Esophagus muscularis mucosa (tissue), 4 donors: Measurements from ENCODE around the gene GRID1. TPM values are rescaled to one million over a fixed set of nuclear protein-coding genes. Genes with fewer than 3 reads are reported as not detected.

Experiments
- DNase-seq: peaks from one replicate; pipeline ENCODE4 v3.0.0-alpha.2; 2017; ENCODE audit errors: extremely low spot score
- H3K27ac ChIP-seq, 4 donors: fragments of 200-600 bp; sonication (generic); replicated peaks in 1 of 4; 1 replicate in 3 of 4; 2 replicates in 1 of 4; pipeline ENCODE4 v1.5.1; 2016 to 2019; ENCODE audit warnings: mild to moderate bottlenecking in 1 of 4
- H3K27me3 ChIP-seq, 4 donors: fragments of 200-600 bp; sonication (generic); one replicate each; pipeline versions ENCODE4 v1.5.1 to v1.6.0; 2016 to 2019
- H3K36me3 ChIP-seq, 4 donors: fragments of 200-600 bp; sonication (generic); one replicate each; pipeline ENCODE4 v1.5.1; 2016 to 2019
- H3K4me1 ChIP-seq, 4 donors: fragments of 200-600 bp; sonication (generic); one replicate each; pipeline ENCODE4 v1.5.1; 2016 to 2019
- H3K4me3 ChIP-seq, 4 donors: fragments of 200-600 bp; sonication (generic); 1 replicate in 2 of 4; 2 replicates in 2 of 4; pipeline ENCODE4 v1.5.1; 2016 to 2019; ENCODE audit warnings: mild to moderate bottlenecking in 4 of 4, moderate library complexity in 1 of 4
- H3K9me3 ChIP-seq, 4 donors: fragments of 200-600 bp; sonication (generic); 1 replicate in 3 of 4; 2 replicates in 1 of 4; pipeline ENCODE4 v1.5.1; 2016 to 2019
- CTCF ChIP-seq, 3 experiments: fragments of 200-600 bp in 2 of 3; fragments of 450-650 bp in 1 of 3; sonication (generic) in 2 of 3; IDR thresholded peaks; one replicate each; pipeline ENCODE4 v1.5.1; 2017 to 2019; ENCODE audit warnings: antibody characterized with exemption in 3 of 3, mild to moderate bottlenecking in 2 of 3, moderate library complexity in 1 of 3
- EP300 ChIP-seq: sonication (generic); formaldehyde crosslinking; IDR thresholded peaks from one replicate; pipeline ENCODE4 v1.6.1; 2017; ENCODE audit warnings: antibody characterized with exemption
- POLR2A ChIP-seq: fragments of 450-650 bp; IDR thresholded peaks from one replicate; pipeline ENCODE4 v1.6.1; 2017; ENCODE audit warnings: antibody characterized with exemption, moderate library complexity, mild to moderate bottlenecking, low read depth
- POLR2AphosphoS5 ChIP-seq, 2 donors: sonication (generic); formaldehyde crosslinking; IDR thresholded peaks; one replicate each; pipeline ENCODE4 v1.6.1; 2017; ENCODE audit warnings: antibody characterized with exemption in 2 of 2
- WGBS: methylation state at CpG from one replicate; pipeline ENCODE4 v1.1.5; 2018; 5-methylcytosine and 5-hydroxymethylcytosine counted together
- intact Hi-C: fragments of 100-400 bp; cut with DNase I; formaldehyde crosslinking; loops from one replicate; pipeline ENCODE4 v1.15.1; 2023
- total RNA-seq, 4 donors: library from RNA; depleted of rRNA; stranded (reverse); fragments of >200 nt; gene quantifications; one replicate each; pipeline versions ENCODE4 v1.1.0 to v1.2.1, GENCODE V29; 2016

The GRID1 gene
- total RNA-seq, 4 donors from 2014 or later = under 0.01 to 1.3 (median 1.1) TPM

GRCh38 chr10:86025509-86025908, 341.1 kb downstream of the GRID1 start:
- H3K36me3 ChIP-seq = no peaks in the 10 kb centered on the region
- intact Hi-C loops = no loop called here
- 91% methylated on average over 3 of the region's 3 CpGs for WGBS

GRCh38 chr10:86024281-86025041, 342.1 kb downstream of the GRID1 start:
- intact Hi-C loops = no loop called here
- no peak for DNase-seq
- no peaks in the 10 kb centered on the region for H3K27me3 ChIP-seq
- no peaks in the 10 kb centered on the region for H3K36me3 ChIP-seq
- H3K4me3 ChIP-seq = no peak overlapping the region
- no peaks in the 10 kb centered on the region for H3K9me3 ChIP-seq
- no peak overlapping the region for H3K27ac ChIP-seq
- 59% methylated on average over 8 of the region's 8 CpGs for WGBS
- TF ChIP-seq POLR2AphosphoS5 (IDR thresholded peaks at IDR 0.05) = no peak
- no peak for TF ChIP-seq EP300
- TF ChIP-seq CTCF (IDR thresholded peaks at IDR 0.05) = no peak
- no peak for TF ChIP-seq POLR2A
- H3K4me1 ChIP-seq = peaks cover 0 to 5% (median 0%) of the 10 kb centered on the region in 4 donors

More at GRCh38 chr10:86025509-86025908, 341.1 kb downstream of the GRID1 start:
- DNase-seq = no peak
- Histone ChIP-seq H3K27me3 (no peaks in the 10 kb centered on the region), H3K27ac (no peak overlapping the region), H3K9me3 (no peaks in the 10 kb centered on the region), H3K4me1 (peaks cover 0 to 5% (median 0%) of the 10 kb centered on the region in 4 donors), H3K4me3 (no peak overlapping the region)
- TF ChIP-seq POLR2AphosphoS5 (IDR thresholded peaks at IDR 0.05) (no peak), EP300 (no peak), CTCF (IDR thresholded peaks at IDR 0.05) (no peak), POLR2A (no peak)

- intact Hi-C loops = no loop called here
These were observed 342.7 kb downstream of the GRID1 start for GRCh38 chr10:86023931-86024280.

DNA sequence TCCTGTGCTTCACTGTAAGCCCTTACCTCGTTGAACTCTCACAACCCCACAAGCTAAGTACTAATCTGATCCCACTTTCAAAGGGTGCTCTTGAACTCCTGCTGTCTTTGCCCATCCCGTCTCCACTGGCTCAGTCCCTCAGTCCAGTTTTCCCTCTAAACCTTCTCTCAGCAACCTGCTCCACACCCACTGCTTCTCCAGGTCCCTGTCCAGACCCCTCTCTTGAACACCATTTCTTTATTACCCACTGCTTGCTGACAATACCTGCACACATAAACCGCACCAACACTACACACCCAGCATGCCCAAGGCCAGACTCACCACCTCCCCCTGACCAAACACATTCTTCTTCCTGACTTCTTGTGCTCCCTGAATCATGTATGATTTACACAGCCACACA, 343.3 kb downstream of the GRID1 start:
- WGBS = 92% methylated on average over 3 of the region's 3 CpGs
- intact Hi-C loops = no loop called here

More at GRCh38 chr10:86023931-86024280, 342.7 kb downstream of the GRID1 start:
- Histone ChIP-seq H3K4me1 (peaks cover 0 to 10% (median 0%) of the 10 kb centered on the region in 4 donors), H3K36me3 (no peaks in the 10 kb centered on the region), H3K27ac (no peak overlapping the region), H3K9me3 (no peaks in the 10 kb centered on the region), H3K27me3 (no peaks in the 10 kb centered on the region), H3K4me3 (no peak overlapping the region)
- no peak for DNase-seq
- 66% methylated on average over 4 of the region's 4 CpGs for WGBS
- no peak for TF ChIP-seq POLR2A
- no peak for TF ChIP-seq POLR2AphosphoS5 (IDR thresholded peaks at IDR 0.05)
- TF ChIP-seq CTCF (IDR thresholded peaks at IDR 0.05) = no peak
- TF ChIP-seq EP300 = no peak

More for the DNA sequence above, 343.3 kb downstream of the GRID1 start:
- Histone ChIP-seq H3K4me3 (no peak overlapping the region), H3K9me3 (no peaks in the 10 kb centered on the region), H3K4me1 (peaks cover 0 to 12% (median 0%) of the 10 kb centered on the region in 4 donors), H3K36me3 (no peaks in the 10 kb centered on the region), H3K27me3 (no peaks in the 10 kb centered on the region), H3K27ac (no peak overlapping the region)
- TF ChIP-seq CTCF (IDR thresholded peaks at IDR 0.05) = no peak
- TF ChIP-seq POLR2AphosphoS5 (IDR thresholded peaks at IDR 0.05) = no peak
- no peak for TF ChIP-seq POLR2A
- TF ChIP-seq EP300 = no peak
- no peak for DNase-seq
